Mesodermal cell (in vitro differentiated cells): Measurements from ENCODE around the gene LHX2.

ENCODE experiments used
- H3K27ac ChIP-seq: 2 replicates; pipeline ENCODE4 v1.7.0; 2013; ENCODE audit warnings: mild to moderate bottlenecking, low read depth, low read length, moderate library complexity; ENCODE audit not compliant: severe bottlenecking
- H3K36me3 ChIP-seq: 2 replicates; pipeline ENCODE4 v1.7.1; 2013; ENCODE audit warnings: mild to moderate bottlenecking, low read length, moderate library complexity; ENCODE audit not compliant: control insufficient read depth, insufficient read depth
- H3K4me1 ChIP-seq: one replicate; pipeline ENCODE4 v1.7.1; 2013; ENCODE audit warnings: mild to moderate bottlenecking, low read length; ENCODE audit not compliant: insufficient read depth, control insufficient read depth, poor library complexity, severe bottlenecking
- H3K4me3 ChIP-seq: 2 replicates; pipeline ENCODE4 v1.7.0; 2013; ENCODE audit warnings: low read length, control low read depth, mild to moderate bottlenecking; ENCODE audit not compliant: insufficient read depth, poor library complexity, severe bottlenecking; ENCODE audit errors: extremely low read depth
- H3K9me3 ChIP-seq: 2 replicates; pipeline ENCODE4 v1.7.1; 2013; ENCODE audit warnings: mild to moderate bottlenecking, low read length, moderate library complexity; ENCODE audit not compliant: control insufficient read depth
- WGBS, 2 experiments: methylation state at CpG; one replicate each; pipeline ENCODE4 v1.1.5; 2013; ENCODE audit warnings: missing lambda C conversion rate in 2 of 2; ENCODE audit not compliant: insufficient coverage in 2 of 2; 5-methylcytosine and 5-hydroxymethylcytosine counted together

LHX2 gene

DNA sequence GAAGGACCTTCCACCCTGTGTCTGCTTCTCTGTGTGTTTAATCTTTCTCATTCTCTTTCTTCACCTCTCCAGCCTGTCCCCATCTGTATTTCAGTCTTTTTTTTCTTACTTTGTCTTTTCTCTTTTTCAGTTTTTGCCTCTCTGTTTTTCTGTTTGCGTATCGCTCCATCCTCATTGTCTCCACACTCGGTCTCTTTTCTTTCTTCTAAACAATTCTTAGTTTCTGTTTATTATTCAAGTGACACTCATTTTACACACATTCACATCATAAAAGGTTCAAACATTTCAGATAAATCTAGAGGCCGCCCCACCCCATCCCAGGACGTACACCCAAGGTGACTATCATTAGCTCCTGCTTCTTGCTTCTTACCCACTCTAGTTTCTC is 9.8 kb downstream of the LHX2 start:
- H3K4me1 ChIP-seq: peaks cover 14% of the 10 kb centered on the region
- no peaks in the 10 kb centered on the region for H3K36me3 ChIP-seq
- no peak overlapping the region for H3K27ac ChIP-seq
- 21 to 30% methylated on average over 5 of the region's 5 CpGs for WGBS, 2 experiments
- H3K9me3 ChIP-seq: no peaks in the 10 kb centered on the region
- H3K4me3 ChIP-seq: no peak overlapping the region

DNA sequence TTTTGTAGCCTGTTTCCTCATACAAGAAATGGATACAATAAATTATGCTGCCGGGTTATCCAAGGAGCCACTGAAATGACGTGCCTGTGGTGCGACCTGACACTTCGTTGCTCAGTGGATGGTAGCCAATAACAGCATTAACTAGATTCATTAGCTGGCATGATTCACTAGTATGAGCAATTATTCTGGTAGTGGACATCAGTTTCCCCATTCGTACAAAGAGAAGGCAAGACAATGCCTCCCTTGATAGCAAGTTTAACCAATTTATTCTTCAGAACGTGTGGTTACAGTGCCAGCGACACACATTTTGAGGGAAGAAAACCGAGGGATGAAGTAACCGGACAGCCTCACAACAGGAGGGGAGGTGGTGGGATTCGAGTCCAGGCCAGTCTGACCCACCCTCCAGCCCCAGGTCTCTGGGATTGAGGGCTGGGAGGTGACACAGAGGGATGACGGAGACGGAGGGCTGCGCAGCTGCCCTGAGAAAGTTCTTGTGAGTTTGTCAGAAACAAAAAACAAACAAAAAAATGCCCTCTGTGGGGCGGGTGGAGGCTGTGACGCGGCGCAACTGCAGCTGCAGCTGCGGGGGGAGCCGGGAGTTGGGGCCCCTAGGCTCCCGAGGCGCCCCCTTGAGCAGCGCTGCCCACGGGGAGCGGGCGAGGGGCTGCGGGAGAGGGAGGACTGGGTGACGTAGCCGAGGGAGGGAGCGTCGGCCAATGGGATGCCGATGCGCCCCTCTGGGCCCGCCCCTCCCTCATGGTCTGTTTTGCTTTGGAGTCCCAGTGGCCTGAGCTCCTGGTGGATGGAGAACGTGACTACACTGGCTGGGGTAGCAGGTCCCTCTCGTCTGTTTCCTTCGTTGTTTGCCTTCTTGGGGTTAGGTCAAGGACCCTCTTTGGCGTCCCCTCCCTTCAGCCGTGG is 10.9 kb downstream of the LHX2 start:
- peaks cover 12% of the 10 kb centered on the region for H3K4me1 ChIP-seq
- 5 to 6% methylated on average over 27 to 29 of the region's 38 CpGs for WGBS, 2 experiments

DNA sequence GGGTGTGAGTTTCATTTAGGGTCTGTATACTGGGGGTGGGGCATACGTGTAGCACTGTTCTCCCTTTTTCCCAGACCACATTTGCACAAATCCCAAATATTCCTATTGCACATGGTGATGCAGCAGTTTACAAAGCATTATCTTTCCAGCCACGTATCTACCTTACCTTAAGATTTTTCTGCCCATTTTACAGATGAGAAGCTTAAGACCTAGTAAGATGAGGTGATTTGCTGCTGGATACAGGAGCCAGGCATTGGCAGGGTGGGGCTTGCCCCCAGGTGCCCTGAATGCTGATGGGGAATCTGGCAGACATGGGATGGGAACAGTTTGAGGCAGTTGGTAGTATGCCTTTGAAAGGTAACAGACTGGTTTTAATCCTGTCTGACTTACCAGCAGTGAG is 12.5 kb downstream of the LHX2 start:
- no peaks in the 10 kb centered on the region for H3K4me1 ChIP-seq
- no peaks in the 10 kb centered on the region for H3K9me3 ChIP-seq
- 100% methylated on average over 1 of the region's 2 CpGs; no CpG with 5 or more reads in 1 of the 2 experiments for WGBS, 2 experiments
- H3K36me3 ChIP-seq: no peaks in the 10 kb centered on the region
- no peak overlapping the region for H3K4me3 ChIP-seq
- H3K27ac ChIP-seq: no peak overlapping the region

More for the DNA sequence above, 10.9 kb downstream of the LHX2 start:
- Histone ChIP-seq H3K27ac (no peak overlapping the region), H3K36me3 (no peaks in the 10 kb centered on the region), H3K9me3 (no peaks in the 10 kb centered on the region), H3K4me3 (no peak overlapping the region)

DNA sequence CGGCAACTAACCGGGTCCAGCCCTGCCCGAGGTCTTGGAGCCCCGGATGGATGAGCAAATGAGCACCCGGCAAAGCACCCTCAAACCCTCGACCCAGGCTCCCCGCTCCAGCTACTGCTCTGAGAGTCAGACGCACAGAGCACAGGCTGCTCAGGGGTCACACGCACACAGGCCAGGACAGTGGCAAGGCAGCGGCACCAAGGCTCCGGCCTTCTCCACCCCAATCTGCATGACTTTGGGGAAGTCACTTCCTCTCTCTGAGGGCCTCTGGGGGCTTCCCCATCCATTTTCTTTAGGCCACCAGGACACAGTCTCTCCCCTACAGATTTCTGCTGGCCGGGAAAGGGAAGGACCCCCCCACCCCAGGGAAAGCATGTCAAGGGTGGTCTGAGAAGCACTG is 18.0 kb downstream of the LHX2 start:
- Histone ChIP-seq H3K36me3 (no peaks in the 10 kb centered on the region), H3K4me1 (no peaks in the 10 kb centered on the region), H3K4me3 (no peak overlapping the region), H3K27ac (no peak overlapping the region), H3K9me3 (no peaks in the 10 kb centered on the region)
- WGBS, 2 experiments: 80 to 85% methylated on average over 10 to 11 of the region's 12 CpGs

DNA sequence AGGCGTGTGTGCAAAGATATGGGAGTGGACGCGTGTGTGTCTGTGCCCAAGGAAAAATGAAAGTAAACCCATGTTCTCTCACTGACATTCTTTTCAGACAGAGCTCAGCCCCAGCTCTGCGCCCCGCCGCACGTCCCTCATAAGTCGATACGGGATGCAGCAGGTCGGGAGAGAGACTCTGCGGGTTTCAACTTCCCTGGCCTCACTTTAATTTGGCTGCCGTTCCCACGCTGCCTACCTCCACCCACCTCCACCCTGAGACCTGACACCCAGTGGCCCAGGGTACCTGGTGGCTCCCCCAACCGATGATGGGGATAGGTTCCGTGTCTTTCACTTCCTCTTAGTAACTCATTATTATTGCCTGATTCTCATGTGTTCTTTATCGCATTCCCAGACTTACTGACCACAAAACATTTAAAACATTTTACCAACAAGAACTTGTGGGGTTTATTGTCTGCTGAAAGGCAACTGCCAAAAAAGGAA is 19.4 kb downstream of the LHX2 start:
- WGBS, 2 experiments: 89 to 94% methylated on average over 13 to 15 of the region's 16 CpGs
- Histone ChIP-seq H3K27ac (no peak overlapping the region), H3K4me1 (no peaks in the 10 kb centered on the region), H3K9me3 (no peaks in the 10 kb centered on the region), H3K4me3 (no peak overlapping the region), H3K36me3 (no peaks in the 10 kb centered on the region)

DNA sequence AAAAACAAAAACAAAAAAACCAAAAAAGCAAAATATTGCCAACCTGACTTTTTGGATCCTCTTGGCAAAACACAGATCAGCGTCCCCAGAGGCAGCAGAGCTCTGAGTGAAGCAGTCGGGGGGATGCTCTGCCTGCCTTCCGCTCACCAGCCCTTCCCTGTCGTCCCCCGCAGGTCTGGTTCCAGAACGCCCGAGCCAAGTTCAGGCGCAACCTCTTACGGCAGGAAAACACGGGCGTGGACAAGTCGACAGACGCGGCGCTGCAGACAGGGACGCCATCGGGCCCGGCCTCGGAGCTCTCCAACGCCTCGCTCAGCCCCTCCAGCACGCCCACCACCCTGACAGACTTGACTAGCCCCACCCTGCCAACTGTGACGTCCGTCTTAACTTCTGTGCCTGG is 20.7 kb downstream of the LHX2 start:
- WGBS, 2 experiments: 15 to 23% methylated on average over 24 of the region's 24 CpGs
- Histone ChIP-seq H3K4me1 (no peaks in the 10 kb centered on the region), H3K9me3 (no peaks in the 10 kb centered on the region), H3K36me3 (no peaks in the 10 kb centered on the region), H3K27ac (no peak overlapping the region), H3K4me3 (no peak overlapping the region)

DNA sequence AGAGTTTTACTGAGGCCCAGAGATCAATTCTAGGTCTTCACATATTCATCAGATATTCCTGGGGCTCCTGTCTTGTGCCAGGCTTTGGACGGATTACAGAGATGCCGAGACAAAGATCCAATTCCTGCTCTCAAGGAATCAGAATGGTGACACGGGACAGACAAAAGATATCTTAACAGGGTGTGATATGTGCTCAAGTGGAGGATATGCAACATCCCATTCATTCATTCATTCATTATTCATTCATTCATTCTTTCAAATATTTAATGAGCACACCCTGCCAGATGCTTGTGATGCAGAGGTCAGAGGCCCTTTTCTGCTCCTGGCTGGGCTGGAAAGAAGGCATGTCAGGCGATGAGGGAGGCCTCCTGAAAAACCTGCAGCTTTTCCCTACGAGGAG is 21.8 kb downstream of the LHX2 start:
- Histone ChIP-seq H3K4me1 (no peaks in the 10 kb centered on the region), H3K9me3 (no peaks in the 10 kb centered on the region), H3K36me3 (no peaks in the 10 kb centered on the region), H3K27ac (no peak overlapping the region), H3K4me3 (no peak overlapping the region)
- 84 to 98% methylated on average over 2 to 4 of the region's 5 CpGs for WGBS, 2 experiments

DNA sequence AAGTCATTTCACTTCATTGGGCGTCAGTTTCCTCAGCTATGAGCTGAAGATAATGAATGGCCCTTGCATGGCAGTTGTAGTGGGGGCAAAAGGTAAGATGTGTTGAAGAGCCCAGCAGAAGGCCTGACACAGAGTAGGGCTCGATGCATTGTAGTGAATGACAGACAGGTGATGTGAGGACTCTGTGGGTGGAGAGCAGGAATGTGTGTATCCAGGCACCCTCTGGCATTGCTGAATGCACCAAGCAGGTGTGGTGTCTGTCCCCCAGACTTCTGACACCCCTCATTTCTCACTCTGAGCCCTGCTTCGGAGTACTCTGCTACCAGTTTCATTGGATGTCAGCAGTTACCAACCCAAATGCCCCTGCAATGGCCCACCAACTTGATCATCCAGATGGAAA is 22.4 kb downstream of the LHX2 start:
- 85 to 89% methylated on average over 3 of the region's 3 CpGs for WGBS, 2 experiments
- no peaks in the 10 kb centered on the region for H3K4me1 ChIP-seq
- H3K36me3 ChIP-seq: no peaks in the 10 kb centered on the region
- no peak overlapping the region for H3K27ac ChIP-seq
- H3K9me3 ChIP-seq: no peaks in the 10 kb centered on the region
- no peak overlapping the region for H3K4me3 ChIP-seq

DNA sequence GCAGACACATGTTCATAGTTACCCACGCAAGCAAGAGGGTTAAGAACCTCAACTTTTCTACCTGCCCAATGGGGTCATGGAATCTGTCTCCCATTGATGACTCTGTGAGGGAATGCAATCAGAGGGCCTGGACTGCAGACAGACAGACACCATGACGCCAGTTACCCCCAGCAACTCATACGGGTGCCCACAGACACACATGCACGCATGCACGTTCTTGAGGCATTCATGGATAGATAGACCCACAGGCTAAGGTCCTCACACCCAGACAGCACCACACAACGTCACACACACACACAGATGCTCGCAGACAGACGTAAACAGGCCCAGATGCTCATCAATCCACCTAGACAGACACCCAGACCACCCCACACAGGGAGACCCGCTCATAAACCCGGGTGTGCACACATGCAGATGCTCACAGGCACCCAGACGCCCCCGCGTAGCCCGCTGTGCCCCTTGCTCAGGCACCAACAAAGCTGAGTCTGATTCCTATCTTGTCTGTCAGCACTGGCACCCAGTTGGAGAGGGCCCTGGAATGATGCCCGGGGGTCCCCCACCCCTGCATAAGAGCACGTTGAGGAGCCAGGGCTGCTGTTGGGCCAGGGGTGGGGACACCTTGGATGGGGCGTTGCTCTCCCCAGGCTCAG is 23.6 kb downstream of the LHX2 start:
- Histone ChIP-seq H3K4me3 (no peak overlapping the region), H3K4me1 (no peaks in the 10 kb centered on the region), H3K27ac (no peak overlapping the region), H3K9me3 (no peaks in the 10 kb centered on the region), H3K36me3 (no peaks in the 10 kb centered on the region)
- WGBS, 2 experiments: 89 to 92% methylated on average over 15 of the region's 17 CpGs

DNA sequence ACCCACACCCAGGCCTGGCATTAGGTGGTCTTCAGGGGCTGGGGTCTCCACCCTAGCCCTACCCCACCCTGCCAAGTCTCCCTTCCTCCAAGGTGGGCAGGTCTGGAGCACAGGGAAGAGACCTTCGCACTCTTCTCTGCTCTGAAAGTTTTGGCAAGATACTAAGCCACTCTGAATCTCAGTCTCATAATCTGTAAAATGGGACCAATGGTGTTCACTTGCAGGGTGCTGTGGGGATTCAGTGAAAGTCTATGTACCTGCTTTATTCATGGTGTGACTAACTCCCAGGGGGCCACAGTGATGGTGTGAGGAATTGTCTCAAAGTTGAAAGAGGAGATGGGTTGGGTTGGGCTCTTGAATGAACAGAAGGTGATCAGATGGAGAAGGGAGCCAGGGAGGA is 25.0 kb downstream of the LHX2 start:
- Histone ChIP-seq H3K27ac (no peak overlapping the region), H3K4me1 (peaks cover 8% of the 10 kb centered on the region), H3K4me3 (no peak overlapping the region), H3K36me3 (no peaks in the 10 kb centered on the region), H3K9me3 (no peaks in the 10 kb centered on the region)
- 88 to 100% methylated on average over 1 of the region's 1 CpG for WGBS, 2 experiments

DNA sequence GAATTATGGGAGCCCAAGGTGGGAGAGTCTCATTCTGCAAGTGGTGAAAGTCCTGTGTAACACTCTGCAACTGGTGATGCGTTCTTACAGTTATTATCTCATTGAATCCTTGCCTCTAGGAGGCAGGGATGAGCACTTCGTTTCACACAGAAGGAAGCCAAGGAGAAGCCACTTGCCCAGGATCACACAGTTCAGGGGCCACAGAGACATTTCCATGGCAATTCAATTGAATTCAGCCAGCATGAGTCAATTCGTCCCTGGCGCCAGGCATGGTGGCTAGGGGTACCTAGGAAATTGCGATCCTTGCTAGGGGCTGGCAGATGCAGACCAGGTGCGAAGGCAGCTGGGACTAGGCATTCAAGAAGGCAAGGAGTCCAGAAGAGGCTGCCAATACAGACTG is 26.2 kb downstream of the LHX2 start:
- H3K4me3 ChIP-seq: no peak overlapping the region
- no peaks in the 10 kb centered on the region for H3K36me3 ChIP-seq
- peaks cover 8% of the 10 kb centered on the region for H3K4me1 ChIP-seq
- 44 to 50% methylated on average over 6 of the region's 6 CpGs for WGBS, 2 experiments
- H3K27ac ChIP-seq: no peak overlapping the region
- H3K9me3 ChIP-seq: no peaks in the 10 kb centered on the region
